ENCODE data around the gene DOCK6.

The DOCK6 gene

DNA sequence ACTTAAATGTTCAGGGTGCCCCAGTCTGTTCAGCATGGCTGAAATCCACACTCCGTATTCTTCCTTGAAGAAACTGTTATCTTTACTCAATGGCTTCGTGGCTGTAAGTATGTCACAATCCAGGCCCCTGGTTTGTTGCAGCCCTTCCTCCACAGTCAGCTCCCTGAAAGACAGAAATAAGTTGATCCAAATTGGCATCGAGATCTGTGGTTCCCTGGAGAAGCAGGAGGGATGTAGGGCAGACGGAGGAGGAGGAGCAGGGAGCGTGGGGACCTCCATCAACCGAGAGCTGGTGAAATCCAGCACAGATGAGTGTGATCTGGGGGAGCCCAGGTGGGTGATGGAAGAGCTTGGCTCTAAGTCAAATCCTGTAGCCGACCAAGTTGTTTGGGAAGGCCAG is 33.9 kb upstream of the DOCK6 start:
- H3K27ac ChIP-seq (ENCODE audit: low read depth, low read length), result no peak overlapping the region
- H3K79me1 ChIP-seq (ENCODE audit: low read length), result no peaks in the 10 kb centered on the region
- H4K8ac ChIP-seq (ENCODE audit: low read depth, low read length), result no peak overlapping the region
- no peaks in the 10 kb centered on the region for H3K27me3 ChIP-seq (ENCODE audit: insufficient read depth, low read length, poor library complexity)
- no peak overlapping the region for H3K18ac ChIP-seq (ENCODE audit: low read length)
- no peak overlapping the region for H2AK5ac ChIP-seq (ENCODE audit: low read length)
- H3K56ac ChIP-seq (ENCODE audit: low read length), result no peak overlapping the region
- no peaks in the 10 kb centered on the region for H3K36me3 ChIP-seq (ENCODE audit: control insufficient read depth, insufficient read depth, low read length)
- H3K4me2 ChIP-seq (ENCODE audit: low read length), result no peak overlapping the region
- H3K4ac ChIP-seq (ENCODE audit: low read depth, low read length), result no peak overlapping the region
- no peak overlapping the region for H4K5ac ChIP-seq (ENCODE audit: low read length)
- DNase-seq, result no peak
- no peak overlapping the region for H2BK120ac ChIP-seq (ENCODE audit: low read depth, low read length)
- no peak overlapping the region for H2BK15ac ChIP-seq (replicated peaks; ENCODE audit: low read depth)
- no peak overlapping the region for H3K4me3 ChIP-seq (ENCODE audit: low read length)
- no peak overlapping the region for H2BK5ac ChIP-seq (ENCODE audit: low read length)
- H3K9ac ChIP-seq (ENCODE audit: low read length), result no peak overlapping the region
- no peak overlapping the region for H3K23ac ChIP-seq (ENCODE audit: low read length)
- WGBS (ENCODE audit: extremely low coverage, insufficient coverage, low lambda C conversion rate), result no CpG with 5 or more reads among the region's 7 CpGs
- H3K4me1 ChIP-seq (ENCODE audit: control insufficient read depth, low read depth, low read length), result peaks cover 2% of the 10 kb centered on the region
- no peaks in the 10 kb centered on the region for H3K79me2 ChIP-seq (ENCODE audit: control insufficient read depth, insufficient read depth, low read length)

DNA sequence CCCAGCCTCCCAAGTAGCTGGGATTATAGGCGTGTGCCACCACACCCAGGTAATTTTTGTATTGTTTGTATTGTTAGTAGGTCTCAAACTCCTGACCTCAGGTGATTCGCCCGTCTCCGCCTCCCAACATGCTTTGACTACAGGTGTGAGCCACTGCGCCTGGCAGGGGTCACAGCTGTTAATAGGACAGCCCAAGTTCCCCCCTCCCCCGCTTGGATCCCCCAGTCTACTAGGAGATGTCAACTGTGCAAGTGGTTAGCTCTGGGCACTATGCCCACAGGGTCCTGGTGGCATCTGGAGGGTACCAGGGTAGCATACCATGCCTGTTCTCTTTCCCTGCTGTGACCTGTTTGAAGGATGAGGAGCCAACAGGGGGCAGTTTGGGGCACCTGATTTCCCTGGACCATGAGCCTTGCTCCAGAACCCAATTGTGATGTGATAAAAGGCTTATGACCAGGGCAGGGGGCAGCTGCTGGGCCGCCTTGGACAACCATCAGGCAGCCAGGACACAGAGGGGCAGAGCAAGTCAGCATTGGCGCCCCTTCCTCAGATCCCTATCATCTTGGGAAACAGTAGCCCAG is 33.4 kb upstream of the DOCK6 start, which contains the start of gene TSPAN16:
Gene TSPAN16, plus strand, starts transcription at position 496 of the 581 bp plus-strand sequence. CDS start 138 bp downstream, outside the sequence.
- Histone ChIP-seq H3K56ac (ENCODE audit: low read length) (no peak within 1 kb of the TSS), H4K5ac (ENCODE audit: low read length) (no peak within 1 kb of the TSS), H3K4me3 (ENCODE audit: low read length) (no peak within 1 kb of the TSS), H3K18ac (ENCODE audit: low read length) (no peak within 1 kb of the TSS), H3K27me3 (ENCODE audit: insufficient read depth, low read length, poor library complexity) (no peaks in the 10 kb centered on the region), H4K8ac (ENCODE audit: low read depth, low read length) (no peak within 1 kb of the TSS), H3K36me3 (ENCODE audit: control insufficient read depth, insufficient read depth, low read length) (no peaks in the 10 kb centered on the region), H2AK5ac (ENCODE audit: low read length) (no peak within 1 kb of the TSS), H3K79me2 (ENCODE audit: control insufficient read depth, insufficient read depth, low read length) (no peaks in the 10 kb centered on the region), H3K4ac (ENCODE audit: low read depth, low read length) (no peak within 1 kb of the TSS), H3K4me2 (ENCODE audit: low read length) (no peak within 1 kb of the TSS), H2BK5ac (ENCODE audit: low read length) (no peak within 1 kb of the TSS), H3K27ac (ENCODE audit: low read depth, low read length) (no peak within 1 kb of the TSS), H3K4me1 (ENCODE audit: control insufficient read depth, low read depth, low read length) (peaks cover 2% of the 10 kb centered on the region), H2BK120ac (ENCODE audit: low read depth, low read length) (no peak within 1 kb of the TSS), H3K9ac (ENCODE audit: low read length) (no peak within 1 kb of the TSS), H3K23ac (ENCODE audit: low read length) (no peak within 1 kb of the TSS), H2BK15ac (replicated peaks; ENCODE audit: low read depth) (no peak within 1 kb of the TSS), H3K79me1 (ENCODE audit: low read length) (no peaks in the 10 kb centered on the region)
- DNase-seq, result no peak
- WGBS (ENCODE audit: extremely low coverage, insufficient coverage, low lambda C conversion rate), result no CpG with 5 or more reads among the region's 8 CpGs

DNA sequence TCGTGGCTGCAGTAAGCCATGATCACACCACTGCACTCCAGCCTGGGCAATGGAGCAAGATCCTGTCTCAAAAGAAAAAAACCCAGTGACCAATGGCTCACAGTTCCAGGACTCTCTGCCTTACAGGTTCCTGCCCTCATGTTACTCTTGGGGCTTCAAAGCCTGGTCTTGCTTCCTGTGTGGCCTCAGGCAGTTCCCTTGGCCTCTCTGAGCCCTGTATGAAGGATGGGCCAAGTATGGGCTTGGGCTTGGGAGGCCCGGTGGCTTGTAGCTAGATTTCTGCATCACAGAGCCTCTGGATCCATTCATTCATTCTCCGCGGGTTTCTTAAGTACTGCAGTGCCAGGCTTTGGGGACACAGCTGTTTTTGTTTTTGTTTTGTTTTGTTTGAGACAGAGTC is 32.9 kb upstream of the DOCK6 start:
- no peaks in the 10 kb centered on the region for H3K79me2 ChIP-seq (ENCODE audit: control insufficient read depth, insufficient read depth, low read length)
- no peak overlapping the region for H3K18ac ChIP-seq (ENCODE audit: low read length)
- H3K36me3 ChIP-seq (ENCODE audit: control insufficient read depth, insufficient read depth, low read length), result no peaks in the 10 kb centered on the region
- H2BK5ac ChIP-seq (ENCODE audit: low read length), result no peak overlapping the region
- no peak overlapping the region for H2BK15ac ChIP-seq (replicated peaks; ENCODE audit: low read depth)
- H3K23ac ChIP-seq (ENCODE audit: low read length), result no peak overlapping the region
- H3K27ac ChIP-seq (ENCODE audit: low read depth, low read length), result no peak overlapping the region
- DNase-seq, result no peak
- no peak overlapping the region for H3K4me2 ChIP-seq (ENCODE audit: low read length)
- no peak overlapping the region for H4K5ac ChIP-seq (ENCODE audit: low read length)
- H2AK5ac ChIP-seq (ENCODE audit: low read length), result no peak overlapping the region
- no peak overlapping the region for H3K56ac ChIP-seq (ENCODE audit: low read length)
- no peak overlapping the region for H2BK120ac ChIP-seq (ENCODE audit: low read depth, low read length)
- H3K27me3 ChIP-seq (ENCODE audit: insufficient read depth, low read length, poor library complexity), result no peaks in the 10 kb centered on the region
- no peak overlapping the region for H3K9ac ChIP-seq (ENCODE audit: low read length)
- H3K79me1 ChIP-seq (ENCODE audit: low read length), result no peaks in the 10 kb centered on the region
- no peak overlapping the region for H3K4ac ChIP-seq (ENCODE audit: low read depth, low read length)
- no peak overlapping the region for H3K4me3 ChIP-seq (ENCODE audit: low read length)
- no peak overlapping the region for H4K8ac ChIP-seq (ENCODE audit: low read depth, low read length)
- H3K4me1 ChIP-seq (ENCODE audit: control insufficient read depth, low read depth, low read length), result peaks cover 2% of the 10 kb centered on the region
- WGBS (ENCODE audit: extremely low coverage, insufficient coverage, low lambda C conversion rate), result no CpG with 5 or more reads among the region's 4 CpGs

DNA sequence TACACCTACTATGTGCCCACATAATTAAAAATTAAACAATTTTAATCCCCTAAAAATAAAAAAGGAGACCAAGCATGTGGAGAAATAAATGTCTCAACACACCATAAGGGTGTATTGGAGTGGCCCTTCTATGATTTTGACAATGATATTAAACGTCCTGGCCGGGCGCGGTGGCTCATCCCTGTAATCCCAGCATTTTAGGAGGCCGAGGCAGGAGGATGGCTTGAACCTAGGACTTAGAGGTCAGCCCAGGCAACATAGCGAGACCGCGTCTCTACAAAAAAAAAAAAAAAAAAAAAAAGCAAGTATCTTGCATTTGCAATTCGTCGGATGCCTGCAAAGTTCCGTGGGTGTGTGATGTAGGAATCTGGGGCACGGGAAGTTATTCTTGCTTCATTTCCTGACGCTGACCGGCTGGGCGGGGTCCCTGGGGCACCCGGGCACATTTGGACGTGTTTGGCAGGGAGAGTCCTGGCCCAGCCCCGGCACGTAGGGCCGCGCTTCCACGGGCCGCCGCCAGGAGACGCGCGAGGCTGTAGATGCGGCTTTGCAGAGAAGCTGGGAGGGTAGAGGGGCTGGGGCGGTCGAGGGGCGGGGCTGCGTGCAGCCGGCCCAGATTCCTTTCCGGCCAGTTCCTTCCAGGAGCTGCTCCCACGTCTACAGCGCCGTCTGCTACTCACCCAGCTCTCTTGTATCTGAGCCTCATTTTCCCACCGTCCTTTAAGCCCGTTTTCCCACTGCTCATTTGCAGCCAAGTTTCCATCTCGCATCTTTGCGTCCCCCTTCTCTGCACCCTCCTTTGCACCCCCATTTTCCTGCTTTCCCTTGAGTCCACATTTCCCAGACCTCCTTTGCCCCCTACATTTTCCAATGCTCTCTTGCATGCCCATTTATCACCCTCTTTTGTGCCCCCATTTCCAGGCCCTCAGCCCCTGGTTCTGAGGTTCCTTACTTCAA is 31.4 kb upstream of the DOCK6 start:
- no peaks in the 10 kb centered on the region for H3K36me3 ChIP-seq (ENCODE audit: control insufficient read depth, insufficient read depth, low read length)
- peak overlapping the region; percentile 67 for H2BK5ac ChIP-seq (ENCODE audit: low read length)

DNA sequence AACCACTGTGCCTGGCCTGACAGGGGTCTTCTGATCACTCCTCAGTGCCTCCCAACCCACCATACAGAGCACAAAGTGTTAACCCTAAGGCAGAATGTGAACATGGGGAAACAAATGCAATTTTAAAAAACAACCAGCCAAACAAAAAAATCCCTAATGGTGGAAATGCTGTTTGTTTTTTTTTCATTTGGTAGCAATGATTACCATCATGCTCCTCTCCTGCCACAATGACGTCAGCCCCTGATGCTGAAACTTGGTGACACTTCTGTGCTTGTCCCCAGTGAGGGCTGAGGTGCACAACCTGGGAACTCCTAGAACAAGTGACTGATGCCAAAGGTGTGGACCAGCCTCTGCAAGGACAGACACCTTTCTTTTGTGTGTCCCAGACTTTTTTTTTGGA is 29.7 kb upstream of the DOCK6 start:
- H2BK15ac ChIP-seq (replicated peaks; ENCODE audit: low read depth), result no peak overlapping the region
- no peaks in the 10 kb centered on the region for H3K27me3 ChIP-seq (ENCODE audit: insufficient read depth, low read length, poor library complexity)
- H3K23ac ChIP-seq (ENCODE audit: low read length), result no peak overlapping the region
- no peak overlapping the region for H4K8ac ChIP-seq (ENCODE audit: low read depth, low read length)
- no peak overlapping the region for H3K9ac ChIP-seq (ENCODE audit: low read length)
- no peak overlapping the region for H3K4me3 ChIP-seq (ENCODE audit: low read length)
- whole genome bisulfite sequencing (ENCODE audit: extremely low coverage, insufficient coverage, low lambda C conversion rate), result no CpG with 5 or more reads among the region's 1 CpG
- no peak overlapping the region for H3K4ac ChIP-seq (ENCODE audit: low read depth, low read length)
- no peak overlapping the region for H2AK5ac ChIP-seq (ENCODE audit: low read length)
- H3K36me3 ChIP-seq (ENCODE audit: control insufficient read depth, insufficient read depth, low read length), result no peaks in the 10 kb centered on the region
- H3K79me2 ChIP-seq (ENCODE audit: control insufficient read depth, insufficient read depth, low read length), result no peaks in the 10 kb centered on the region
- no peak overlapping the region for H3K18ac ChIP-seq (ENCODE audit: low read length)
- H2BK5ac ChIP-seq (ENCODE audit: low read length), result no peak overlapping the region
- H3K27ac ChIP-seq (ENCODE audit: low read depth, low read length), result no peak overlapping the region
- H3K4me1 ChIP-seq (ENCODE audit: control insufficient read depth, low read depth, low read length), result peaks cover 2% of the 10 kb centered on the region
- no peak overlapping the region for H3K56ac ChIP-seq (ENCODE audit: low read length)
- H3K4me2 ChIP-seq (ENCODE audit: low read length), result no peak overlapping the region
- H2BK120ac ChIP-seq (ENCODE audit: low read depth, low read length), result no peak overlapping the region
- no peak overlapping the region for H4K5ac ChIP-seq (ENCODE audit: low read length)
- DNase-seq, result no peak
- H3K79me1 ChIP-seq (ENCODE audit: low read length), result no peaks in the 10 kb centered on the region

More for the DNA sequence above, 31.4 kb upstream of the DOCK6 start:
- Histone ChIP-seq H2BK120ac (ENCODE audit: low read depth, low read length) (no peak overlapping the region), H3K27me3 (ENCODE audit: insufficient read depth, low read length, poor library complexity) (no peaks in the 10 kb centered on the region), H3K4me1 (ENCODE audit: control insufficient read depth, low read depth, low read length) (peaks cover 2% of the 10 kb centered on the region), H3K79me2 (ENCODE audit: control insufficient read depth, insufficient read depth, low read length) (no peaks in the 10 kb centered on the region), H3K9ac (ENCODE audit: low read length) (peak overlapping the region; percentile 88), H3K79me1 (ENCODE audit: low read length) (no peaks in the 10 kb centered on the region), H3K18ac (ENCODE audit: low read length) (no peak overlapping the region), H4K8ac (ENCODE audit: low read depth, low read length) (no peak overlapping the region), H3K4me2 (ENCODE audit: low read length) (peak overlapping the region; percentile 94), H2BK15ac (replicated peaks; ENCODE audit: low read depth) (no peak overlapping the region), H2AK5ac (ENCODE audit: low read length) (no peak overlapping the region), H3K56ac (ENCODE audit: low read length) (peak overlapping the region; percentile 96), H3K23ac (ENCODE audit: low read length) (no peak overlapping the region), H3K4me3 (ENCODE audit: low read length) (no peak overlapping the region), H4K5ac (ENCODE audit: low read length) (peak overlapping the region; percentile 98), H3K4ac (ENCODE audit: low read depth, low read length) (no peak overlapping the region), H3K27ac (ENCODE audit: low read depth, low read length) (no peak overlapping the region)
- DNase-seq, result peak; percentile 95
- WGBS (ENCODE audit: extremely low coverage, insufficient coverage, low lambda C conversion rate), result no CpG with 5 or more reads among the region's 41 CpGs

All from mesendoderm (in vitro differentiated cells).